HEK293 (cell line): ENCODE data around the gene FBXL4.
A peak's percentile ranks its signal among the peaks of the same experiment; 100 is the strongest.

Experiments
- CTCF ChIA-PET: fragments of 350-600 bp; formaldehyde crosslinking; extraction: SDS; loops from one replicate; lab custom pipeline; 2021; ENCODE audit warnings: antibody characterized with exemption; lab: Yijun Ruan, JAX
- POLR2A ChIA-PET: fragments of 300-600 bp; formaldehyde crosslinking; extraction: SDS; loops from one replicate; lab custom pipeline; 2020; ENCODE audit warnings: antibody characterized with exemption, inconsistent platforms; lab: Yijun Ruan, JAX
- H3K27ac ChIP-seq: fragments of 200-500 bp; sonication (Bioruptor generic); 2 replicates; pipeline ENCODE4 v1.5.1; 2014; ENCODE audit warnings: low read depth, low read length, control low read depth, inconsistent platforms; ENCODE audit errors: extremely low read depth
- H3K36me3 ChIP-seq, 2 experiments: fragments of 200-500 bp in 1 of 2; sonication (Bioruptor generic) in 1 of 2; 1 replicate in 1 of 2; 2 replicates in 1 of 2; pipeline ENCODE4 v1.5.1; 2014 to 2017; ENCODE audit warnings: inconsistent platforms in 2 of 2, low read length in 2 of 2; ENCODE audit not compliant: control insufficient read depth in 2 of 2, insufficient read depth in 1 of 2
- H3K4me1 ChIP-seq: fragments of 200-500 bp; sonication (Bioruptor generic); 2 replicates; pipeline ENCODE4 v1.5.1; 2014; ENCODE audit warnings: mild to moderate bottlenecking, low read length, inconsistent platforms; ENCODE audit not compliant: control insufficient read depth, insufficient read depth
- H3K4me3 ChIP-seq: 2 replicates; pipeline ENCODE4 v1.5.1; 2011; ENCODE audit warnings: low read depth, mild to moderate bottlenecking, control low read depth, low read length, moderate library complexity
- H3K9me3 ChIP-seq: fragments of 200-500 bp; sonication (Bioruptor generic); 2 replicates; pipeline ENCODE4 v1.5.1; 2014; ENCODE audit warnings: low read depth, low read length, inconsistent platforms; ENCODE audit not compliant: control insufficient read depth, insufficient read depth
- GLI2 ChIP-seq: fragments of 450-650 bp; formaldehyde crosslinking; IDR thresholded peaks from 2 replicates; pipeline ENCODE4; 2017; ENCODE audit warnings: missing biosample characterization, missing genetic modification characterization, low read depth, borderline replicate concordance
- IKZF3 ChIP-seq: fragments of 450-650 bp; IDR thresholded peaks from 2 replicates; pipeline ENCODE4 v1.5.0; 2018; ENCODE audit warnings: missing biosample characterization, mild to moderate bottlenecking, missing genetic modification characterization, moderate library complexity
- YY1 ChIP-seq: fragments of 450-650 bp; formaldehyde crosslinking; IDR thresholded peaks from 2 replicates; pipeline ENCODE4 v1.5.1; 2018; ENCODE audit warnings: missing biosample characterization, missing genetic modification characterization
- ZBTB48 ChIP-seq: fragments of 450-650 bp; formaldehyde crosslinking; IDR thresholded peaks from 2 replicates; pipeline ENCODE4 v1.5.1; 2016; ENCODE audit warnings: missing biosample characterization, missing genetic modification characterization
- ZNF169 ChIP-seq: fragments of 450-650 bp; formaldehyde crosslinking; IDR thresholded peaks from 2 replicates; pipeline ENCODE4 v1.5.1; 2016; ENCODE audit warnings: missing biosample characterization, missing genetic modification characterization
- ZNF202 ChIP-seq: fragments of 450-650 bp; formaldehyde crosslinking; IDR thresholded peaks from 2 replicates; pipeline ENCODE4 v1.5.1; 2016; ENCODE audit warnings: missing biosample characterization, missing genetic modification characterization, borderline replicate concordance
- ZNF23 ChIP-seq: fragments of 450-650 bp; formaldehyde crosslinking; IDR thresholded peaks from 2 replicates; pipeline ENCODE4 v1.5.1; 2016; ENCODE audit warnings: missing biosample characterization, missing genetic modification characterization, borderline replicate concordance
- ZNF239 ChIP-seq: fragments of 450-650 bp; formaldehyde crosslinking; IDR thresholded peaks from 2 replicates; pipeline ENCODE4 v1.5.1; 2016; ENCODE audit warnings: missing biosample characterization, missing genetic modification characterization
- ZNF37A ChIP-seq: fragments of 450-650 bp; IDR thresholded peaks from 2 replicates; pipeline ENCODE4 v1.5.1; 2018; ENCODE audit warnings: missing biosample characterization, missing genetic modification characterization
- ZNF530 ChIP-seq: fragments of 450-650 bp; formaldehyde crosslinking; IDR thresholded peaks from 2 replicates; pipeline ENCODE4 v1.5.1; 2016; ENCODE audit warnings: low read depth, missing biosample characterization, missing genetic modification characterization
- ZNF548 ChIP-seq: fragments of 450-650 bp; formaldehyde crosslinking; IDR thresholded peaks from 2 replicates; pipeline ENCODE4 v1.5.1; 2016; ENCODE audit warnings: missing biosample characterization, missing genetic modification characterization
- ZNF623 ChIP-seq: fragments of 450-650 bp; formaldehyde crosslinking; IDR thresholded peaks from 2 replicates; pipeline ENCODE4 v1.5.1; 2016; ENCODE audit warnings: missing biosample characterization, missing genetic modification characterization
- ZNF660 ChIP-seq: fragments of 450-650 bp; IDR thresholded peaks from 2 replicates; pipeline ENCODE4 v1.5.1; 2018; ENCODE audit warnings: missing biosample characterization, mild to moderate bottlenecking, missing genetic modification characterization
- TF ChIP-seq, protein P1 (sequence below): fragments of 450-650 bp; formaldehyde crosslinking; conservative IDR thresholded peaks from 2 replicates; pipeline ENCODE4 v1.5.1; 2016; ENCODE audit warnings: low read depth, missing biosample characterization, missing genetic modification characterization
- TF ChIP-seq, protein P2 (sequence below): fragments of 450-650 bp; formaldehyde crosslinking; IDR thresholded peaks from 2 replicates; pipeline ENCODE4 v1.5.1; 2017; ENCODE audit warnings: missing biosample characterization, missing genetic modification characterization
- TF ChIP-seq, protein P3 (sequence below): fragments of 450-650 bp; formaldehyde crosslinking; IDR thresholded peaks from 2 replicates; pipeline ENCODE4 v1.5.1; 2016; ENCODE audit warnings: missing biosample characterization, missing genetic modification characterization
- TF ChIP-seq, protein P4 (sequence below): fragments of 450-650 bp; formaldehyde crosslinking; IDR thresholded peaks from 2 replicates; pipeline ENCODE4 v1.5.1; 2016; ENCODE audit warnings: missing biosample characterization, missing genetic modification characterization
- TF ChIP-seq, protein P5 (sequence below): fragments of 450-650 bp; formaldehyde crosslinking; IDR thresholded peaks from 2 replicates; pipeline ENCODE4 v1.5.1; 2017; ENCODE audit warnings: missing biosample characterization, missing genetic modification characterization
- TF ChIP-seq, protein P6 (sequence below): fragments of 450-650 bp; formaldehyde crosslinking; IDR thresholded peaks from 2 replicates; pipeline ENCODE4 v1.5.1; 2016; ENCODE audit warnings: missing biosample characterization, missing genetic modification characterization

Gene FBXL4

DNA sequence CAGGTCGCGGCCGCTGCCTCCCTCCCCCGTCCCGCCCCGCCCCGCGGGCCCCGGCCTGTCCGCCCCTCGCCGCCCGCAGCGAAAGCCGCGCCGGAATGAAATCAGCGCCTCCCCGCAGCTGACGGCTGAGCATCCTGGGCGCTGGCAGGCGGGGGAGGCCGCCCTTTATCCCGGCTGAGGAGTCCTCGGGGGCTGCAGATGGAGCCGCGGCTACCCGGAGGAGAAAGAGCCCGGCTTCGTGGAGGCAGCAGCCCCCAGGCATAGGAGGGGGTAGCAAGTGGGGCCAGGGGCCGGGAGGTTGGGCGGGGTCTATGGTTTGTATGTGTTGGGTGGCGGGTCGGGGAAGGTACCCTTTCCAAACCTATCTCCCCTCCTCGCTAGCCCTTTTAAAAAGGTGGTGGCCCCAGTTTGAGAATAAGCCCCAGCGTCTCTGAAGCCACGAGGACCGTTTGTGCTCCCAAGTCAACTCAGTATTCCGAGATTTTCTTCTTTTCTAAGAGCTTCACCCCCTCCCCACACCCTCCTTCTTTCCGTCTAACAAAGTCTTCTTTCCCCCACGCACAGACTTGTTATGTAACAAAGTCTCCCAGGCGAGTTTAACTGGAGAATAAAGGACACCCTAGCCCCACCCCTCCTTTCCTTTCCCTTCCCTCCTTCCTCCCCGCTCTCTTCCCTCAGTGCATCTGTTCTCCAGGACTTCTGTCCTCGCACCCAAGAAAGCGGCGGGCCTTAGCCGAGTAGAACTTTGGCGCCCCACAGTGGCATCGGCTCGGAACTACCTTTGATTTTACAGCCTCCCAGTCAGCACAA is 102.3 kb downstream of the FBXL4 start (continued):
- TF ChIP-seq, protein P1, sequence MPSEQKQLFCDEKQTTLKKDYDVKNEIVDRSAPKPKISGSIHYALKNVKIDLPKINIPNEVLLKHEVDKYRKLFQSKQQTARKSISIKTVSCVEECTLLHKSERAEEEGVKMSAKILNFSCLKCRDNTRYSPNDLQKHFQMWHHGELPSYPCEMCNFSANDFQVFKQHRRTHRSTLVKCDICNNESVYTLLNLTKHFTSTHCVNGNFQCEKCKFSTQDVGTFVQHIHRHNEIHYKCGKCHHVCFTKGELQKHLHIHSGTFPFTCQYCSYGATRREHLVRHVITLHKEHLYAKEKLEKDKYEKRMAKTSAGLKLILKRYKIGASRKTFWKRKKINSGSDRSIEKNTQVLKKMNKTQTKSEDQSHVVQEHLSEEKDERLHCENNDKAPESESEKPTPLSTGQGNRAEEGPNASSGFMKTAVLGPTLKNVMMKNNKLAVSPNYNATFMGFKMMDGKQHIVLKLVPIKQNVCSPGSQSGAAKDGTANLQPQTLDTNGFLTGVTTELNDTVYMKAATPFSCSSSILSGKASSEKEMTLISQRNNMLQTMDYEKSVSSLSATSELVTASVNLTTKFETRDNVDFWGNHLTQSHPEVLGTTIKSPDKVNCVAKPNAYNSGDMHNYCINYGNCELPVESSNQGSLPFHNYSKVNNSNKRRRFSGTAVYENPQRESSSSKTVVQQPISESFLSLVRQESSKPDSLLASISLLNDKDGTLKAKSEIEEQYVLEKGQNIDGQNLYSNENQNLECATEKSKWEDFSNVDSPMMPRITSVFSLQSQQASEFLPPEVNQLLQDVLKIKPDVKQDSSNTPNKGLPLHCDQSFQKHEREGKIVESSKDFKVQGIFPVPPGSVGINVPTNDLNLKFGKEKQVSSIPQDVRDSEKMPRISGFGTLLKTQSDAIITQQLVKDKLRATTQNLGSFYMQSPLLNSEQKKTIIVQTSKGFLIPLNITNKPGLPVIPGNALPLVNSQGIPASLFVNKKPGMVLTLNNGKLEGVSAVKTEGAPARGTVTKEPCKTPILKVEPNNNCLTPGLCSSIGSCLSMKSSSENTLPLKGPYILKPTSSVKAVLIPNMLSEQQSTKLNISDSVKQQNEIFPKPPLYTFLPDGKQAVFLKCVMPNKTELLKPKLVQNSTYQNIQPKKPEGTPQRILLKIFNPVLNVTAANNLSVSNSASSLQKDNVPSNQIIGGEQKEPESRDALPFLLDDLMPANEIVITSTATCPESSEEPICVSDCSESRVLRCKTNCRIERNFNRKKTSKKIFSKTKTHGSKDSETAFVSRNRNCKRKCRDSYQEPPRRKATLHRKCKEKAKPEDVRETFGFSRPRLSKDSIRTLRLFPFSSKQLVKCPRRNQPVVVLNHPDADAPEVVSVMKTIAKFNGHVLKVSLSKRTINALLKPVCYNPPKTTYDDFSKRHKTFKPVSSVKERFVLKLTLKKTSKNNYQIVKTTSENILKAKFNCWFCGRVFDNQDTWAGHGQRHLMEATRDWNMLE = no peak; the same call in 1 of the 2 replicates
- no peak for TF ChIP-seq ZBTB48 (tag by site-specific recombination)
- TF ChIP-seq, all 188 proteins: peak for 41

DNA sequence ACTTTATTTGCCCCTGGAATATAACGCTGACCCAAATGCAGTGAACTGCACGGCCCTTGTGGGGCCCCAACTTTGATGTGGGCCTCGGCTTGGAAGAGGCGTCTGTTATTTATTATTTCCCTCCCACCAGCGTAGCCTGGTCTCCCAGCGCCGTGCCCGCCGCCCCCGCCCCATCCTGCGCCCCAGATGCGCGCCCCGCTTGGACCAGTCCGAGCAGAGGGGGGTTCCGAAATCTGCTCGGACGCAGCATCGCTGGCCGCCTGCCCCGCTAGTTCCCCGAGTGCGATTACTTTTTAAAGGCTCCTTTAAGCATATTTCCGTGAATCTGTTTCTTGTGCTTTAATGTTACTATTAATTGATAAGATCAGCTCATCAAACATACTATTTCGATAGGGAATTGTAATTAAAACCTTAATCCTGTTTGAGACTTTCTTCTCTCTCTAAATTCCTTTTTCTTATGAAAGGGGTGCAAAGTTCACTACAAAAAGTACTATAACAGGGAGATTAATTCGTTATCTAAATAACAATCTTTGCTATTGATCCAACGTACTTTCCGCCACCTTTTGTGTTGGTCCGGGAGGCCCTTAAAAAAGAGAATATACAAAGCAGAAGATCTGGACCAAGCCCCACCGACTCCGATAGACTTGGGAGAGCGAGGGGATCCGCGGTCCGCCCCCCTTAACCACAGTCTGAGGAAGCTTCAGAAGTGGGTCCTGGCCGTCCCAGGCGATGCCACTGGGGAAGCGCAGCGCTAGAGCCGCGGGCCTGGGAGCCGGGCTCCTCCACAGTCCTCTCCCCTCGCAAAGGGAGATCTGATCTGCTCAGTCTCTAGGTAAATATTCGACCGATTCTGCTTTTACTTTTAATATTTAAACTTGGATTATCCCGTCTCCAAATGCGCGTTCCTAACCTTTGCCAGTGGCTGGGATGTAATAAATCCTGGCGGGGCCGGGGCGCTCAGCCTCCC is 103.2 kb downstream of the FBXL4 start:
- Histone ChIP-seq H3K36me3 (peaks cover 0 to 15% of the 10 kb centered on the region in 2 experiments; a peak in 1 of 3 replicates), H3K9me3 (no peaks in the 10 kb centered on the region), H3K27ac (peak overlapping the region; percentile 50), H3K4me3 (peak overlapping the region; percentile 50), H3K4me1 (peaks cover 3% of the 10 kb centered on the region)
- POLR2A ChIA-PET = no interaction called here
- CTCF ChIA-PET = interaction anchor here (0.5 to 1.9 kb wide), 12 partner anchors 13 to 789 kb away, joined by 3 to 12 read pairs (median 3); no protein-coding TSS in a partner anchor
- TF ChIP-seq ZNF239 = no peak
- TF ChIP-seq, protein P2, sequence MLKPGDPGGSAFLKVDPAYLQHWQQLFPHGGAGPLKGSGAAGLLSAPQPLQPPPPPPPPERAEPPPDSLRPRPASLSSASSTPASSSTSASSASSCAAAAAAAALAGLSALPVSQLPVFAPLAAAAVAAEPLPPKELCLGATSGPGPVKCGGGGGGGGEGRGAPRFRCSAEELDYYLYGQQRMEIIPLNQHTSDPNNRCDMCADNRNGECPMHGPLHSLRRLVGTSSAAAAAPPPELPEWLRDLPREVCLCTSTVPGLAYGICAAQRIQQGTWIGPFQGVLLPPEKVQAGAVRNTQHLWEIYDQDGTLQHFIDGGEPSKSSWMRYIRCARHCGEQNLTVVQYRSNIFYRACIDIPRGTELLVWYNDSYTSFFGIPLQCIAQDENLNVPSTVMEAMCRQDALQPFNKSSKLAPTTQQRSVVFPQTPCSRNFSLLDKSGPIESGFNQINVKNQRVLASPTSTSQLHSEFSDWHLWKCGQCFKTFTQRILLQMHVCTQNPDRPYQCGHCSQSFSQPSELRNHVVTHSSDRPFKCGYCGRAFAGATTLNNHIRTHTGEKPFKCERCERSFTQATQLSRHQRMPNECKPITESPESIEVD (tag by site-specific recombination) = no peak
- no peak for TF ChIP-seq ZNF169 (tag by site-specific recombination)
- no peak for TF ChIP-seq ZNF623 (tag by site-specific recombination)
- TF ChIP-seq, protein P3, sequence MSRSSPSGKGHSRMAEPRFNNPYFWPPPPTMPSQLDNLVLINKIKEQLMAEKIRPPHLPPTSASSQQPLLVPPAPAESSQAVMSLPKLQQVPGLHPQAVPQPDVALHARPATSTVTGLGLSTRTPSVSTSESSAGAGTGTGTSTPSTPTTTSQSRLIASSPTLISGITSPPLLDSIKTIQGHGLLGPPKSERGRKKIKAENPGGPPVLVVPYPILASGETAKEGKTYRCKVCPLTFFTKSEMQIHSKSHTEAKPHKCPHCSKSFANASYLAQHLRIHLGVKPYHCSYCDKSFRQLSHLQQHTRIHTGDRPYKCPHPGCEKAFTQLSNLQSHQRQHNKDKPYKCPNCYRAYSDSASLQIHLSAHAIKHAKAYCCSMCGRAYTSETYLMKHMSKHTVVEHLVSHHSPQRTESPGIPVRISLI (tag by site-specific recombination) = no peak
- TF ChIP-seq, protein P4, sequence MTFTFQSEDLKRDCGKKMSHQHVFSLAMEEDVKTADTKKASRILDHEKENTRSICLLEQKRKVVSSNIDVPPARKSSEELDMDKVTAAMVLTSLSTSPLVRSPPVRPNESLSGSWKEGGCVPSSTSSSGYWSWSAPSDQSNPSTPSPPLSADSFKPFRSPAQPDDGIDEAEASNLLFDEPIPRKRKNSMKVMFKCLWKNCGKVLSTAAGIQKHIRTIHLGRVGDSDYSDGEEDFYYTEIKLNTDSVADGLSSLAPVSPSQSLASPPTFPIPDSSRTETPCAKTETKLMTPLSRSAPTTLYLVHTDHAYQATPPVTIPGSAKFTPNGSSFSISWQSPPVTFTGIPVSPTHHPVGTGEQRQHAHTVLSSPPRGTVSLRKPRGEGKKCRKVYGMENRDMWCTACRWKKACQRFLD = no peak
- TF ChIP-seq IKZF3 (tag by site-specific recombination) = 0 out of 2 replicates have a peak, but pooled peaks have one; percentile 23
- TF ChIP-seq ZNF660 (tag by site-specific recombination) = no peak
- TF ChIP-seq, protein P5, sequence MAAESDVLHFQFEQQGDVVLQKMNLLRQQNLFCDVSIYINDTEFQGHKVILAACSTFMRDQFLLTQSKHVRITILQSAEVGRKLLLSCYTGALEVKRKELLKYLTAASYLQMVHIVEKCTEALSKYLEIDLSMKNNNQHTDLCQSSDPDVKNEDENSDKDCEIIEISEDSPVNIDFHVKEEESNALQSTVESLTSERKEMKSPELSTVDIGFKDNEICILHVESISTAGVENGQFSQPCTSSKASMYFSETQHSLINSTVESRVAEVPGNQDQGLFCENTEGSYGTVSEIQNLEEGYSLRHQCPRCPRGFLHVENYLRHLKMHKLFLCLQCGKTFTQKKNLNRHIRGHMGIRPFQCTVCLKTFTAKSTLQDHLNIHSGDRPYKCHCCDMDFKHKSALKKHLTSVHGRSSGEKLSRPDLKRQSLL = peak; percentile 91
- no peak for TF ChIP-seq ZNF23 (tag by site-specific recombination)
- no peak for TF ChIP-seq ZNF530 (tag by site-specific recombination)
- no peak for TF ChIP-seq ZNF548 (tag by site-specific recombination)
- TF ChIP-seq YY1 = no peak
- TF ChIP-seq ZNF202 (tag by site-specific recombination) = peak; percentile 39; the same call in 1 of the 2 replicates
- TF ChIP-seq, protein P6, sequence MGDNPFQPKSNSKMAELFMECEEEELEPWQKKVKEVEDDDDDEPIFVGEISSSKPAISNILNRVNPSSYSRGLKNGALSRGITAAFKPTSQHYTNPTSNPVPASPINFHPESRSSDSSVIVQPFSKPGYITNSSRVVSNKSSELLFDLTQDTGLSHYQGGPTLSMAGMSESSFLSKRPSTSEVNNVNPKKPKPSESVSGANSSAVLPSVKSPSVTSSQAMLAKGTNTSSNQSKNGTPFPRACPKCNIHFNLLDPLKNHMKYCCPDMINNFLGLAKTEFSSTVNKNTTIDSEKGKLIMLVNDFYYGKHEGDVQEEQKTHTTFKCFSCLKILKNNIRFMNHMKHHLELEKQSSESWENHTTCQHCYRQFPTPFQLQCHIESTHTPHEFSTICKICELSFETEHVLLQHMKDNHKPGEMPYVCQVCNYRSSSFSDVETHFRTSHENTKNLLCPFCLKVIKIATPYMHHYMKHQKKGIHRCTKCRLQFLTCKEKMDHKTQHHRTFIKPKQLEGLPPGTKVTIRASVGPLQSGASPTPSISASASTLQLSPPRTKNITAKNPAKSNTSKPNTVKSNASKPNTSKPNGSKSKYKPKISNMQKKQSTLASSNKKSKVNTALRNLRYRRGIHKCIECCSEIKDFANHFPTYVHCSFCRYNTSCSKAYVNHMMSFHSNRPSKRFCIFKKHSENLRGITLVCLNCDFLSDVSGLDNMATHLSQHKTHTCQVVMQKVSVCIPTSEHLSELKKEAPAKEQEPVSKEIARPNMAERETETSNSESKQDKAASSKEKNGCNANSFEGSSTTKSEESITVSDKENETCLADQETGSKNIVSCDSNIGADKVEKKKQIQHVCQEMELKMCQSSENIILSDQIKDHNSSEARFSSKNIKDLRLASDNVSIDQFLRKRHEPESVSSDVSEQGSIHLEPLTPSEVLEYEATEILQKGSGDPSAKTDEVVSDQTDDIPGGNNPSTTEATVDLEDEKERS (tag by site-specific recombination) = no peak
- no peak for TF ChIP-seq GLI2 (tag by site-specific recombination)
- no peak for TF ChIP-seq ZNF37A (tag by site-specific recombination)
